ACHN (cell line): ENCODE measurements around the gene ZNF438.
"Not testable (repeated sequence)": the region's sequence is repeated elsewhere in the genome, so short reads cannot be mapped to it uniquely, and the experiment has no call there.

ENCODE experiments used
- DNase-seq: peaks from one replicate; pipeline ENCODE4 v3.0.0-alpha.2; 2015
- in situ Hi-C: cut with HindIII; loops from 2 replicates; pipeline ENCODE4 v1.10.0; 2017; ENCODE audit warnings: low sequenced_read_pairs, low pct_ligation_motif_present, low pct_unique_long_range_greater_than_20kb

Gene ZNF438

GRCh38 chr10:30996481-30997005 lies 35.1 kb downstream of the ZNF438 start:
- in situ Hi-C loops: no loop called here
- DNase-seq: no peak

- DNase-seq: no peak
- in situ Hi-C loops: no loop called here
Measured at GRCh38 chr10:30995081-30995770, 36.4 kb downstream of the ZNF438 start.

- DNase-seq: no peak
- in situ Hi-C loops: no loop called here
Measured at GRCh38 chr10:30993155-30993554, 38.5 kb downstream of the ZNF438 start.

- in situ Hi-C loops: no loop called here
- DNase-seq: no peak
Measured at GRCh38 chr10:30992681-30993080, 39.0 kb downstream of the ZNF438 start.

GRCh38 chr10:30991647-30992011 lies 40.0 kb downstream of the ZNF438 start:
- in situ Hi-C loops: no loop called here
- DNase-seq: no peak

- in situ Hi-C loops: no loop called here
Measured at GRCh38 chr10:30990971-30991646, 40.6 kb downstream of the ZNF438 start.

GRCh38 chr10:30990351-30990750 lies 41.3 kb downstream of the ZNF438 start:
- in situ Hi-C loops: no loop called here
- DNase-seq: no peak

More at GRCh38 chr10:30990971-30991646, 40.6 kb downstream of the ZNF438 start:
- no peak for DNase-seq

- DNase-seq: no peak
- in situ Hi-C loops: no loop called here
Measured at GRCh38 chr10:30988831-30989435, 42.7 kb downstream of the ZNF438 start.

GRCh38 chr10:30987463-30987862 lies 44.2 kb downstream of the ZNF438 start:
- DNase-seq: no peak
- in situ Hi-C loops: no loop called here

GRCh38 chr10:30986053-30986555 lies 45.6 kb downstream of the ZNF438 start:
- no peak for DNase-seq
- in situ Hi-C loops: no loop called here

GRCh38 chr10:30985512-30985911 lies 46.2 kb downstream of the ZNF438 start:
- DNase-seq: no peak
- in situ Hi-C loops: no loop called here

- in situ Hi-C loops: no loop called here
- no peak for DNase-seq
Measured at GRCh38 chr10:30984563-30985328, 46.9 kb downstream of the ZNF438 start.

- in situ Hi-C loops, DNase-seq: not testable (repeated sequence)
Measured at GRCh38 chr10:30983209-30983608, 48.5 kb downstream of the ZNF438 start.

GRCh38 chr10:30980951-30981616 lies 50.6 kb downstream of the ZNF438 start:
- in situ Hi-C loops: no loop called here
- DNase-seq: no peak

GRCh38 chr10:30979956-30980355 lies 51.7 kb downstream of the ZNF438 start:
- no peak for DNase-seq
- in situ Hi-C loops: no loop called here

GRCh38 chr10:30978843-30979242 lies 52.8 kb downstream of the ZNF438 start:
- in situ Hi-C loops: no loop called here
- no peak for DNase-seq

- DNase-seq: no peak
- in situ Hi-C loops: no loop called here
Measured at GRCh38 chr10:30977385-30977784, 54.3 kb downstream of the ZNF438 start.

- in situ Hi-C loops: no loop called here
- no peak for DNase-seq
Measured at GRCh38 chr10:30974773-30975415, 56.8 kb downstream of the ZNF438 start.
